HG03520 (cell line): ENCODE measurements around the gene TAP1.
A peak's percentile ranks its signal among the peaks of the same experiment; 100 is the strongest.
"Not testable (repeated sequence)": the region's sequence is repeated elsewhere in the genome, so short reads cannot be mapped to it uniquely, and the experiment has no call there.

Source experiments
- ATAC-seq: cut with Tn5 transposase; IDR thresholded peaks from one replicate; pipeline ENCODE4 v1.9.1; 2021; ENCODE audit warnings: mild to moderate bottlenecking, moderate library complexity; ENCODE audit not compliant: unreplicated experiment

TAP1 gene

GRCh38 chr6:32853541-32854375 is at the start of gene TAP1, which contains the start of gene PSMB9:
TSS of gene TAP1 (minus strand) at chr6:32853704. CDS start at chr6:32853636, 68 bp downstream.
TSS of gene PSMB9 (plus strand) at chr6:32854192. CDS start at chr6:32854230, 38 bp downstream.
- peak; percentile 80 for ATAC-seq

GRCh38 chr6:32895006-32895345 is 41.5 kb upstream of the TAP1 start:
- peak; percentile 6 for ATAC-seq

- peak; percentile 95 for ATAC-seq
Measured at GRCh38 chr6:32894085-32895005, 40.8 kb upstream of the TAP1 start.

GRCh38 chr6:32890831-32891230 is 37.3 kb upstream of the TAP1 start:
- no peak for ATAC-seq

- no peak for ATAC-seq
Measured at GRCh38 chr6:32889533-32889932, 36.0 kb upstream of the TAP1 start.

GRCh38 chr6:32888576-32888975 is 35.1 kb upstream of the TAP1 start:
- no peak for ATAC-seq

- no peak for ATAC-seq
Measured at GRCh38 chr6:32887616-32888015, 34.1 kb upstream of the TAP1 start.

- ATAC-seq = no peak
Measured at GRCh38 chr6:32886681-32887383, 33.3 kb upstream of the TAP1 start.

- no peak for ATAC-seq
Measured at GRCh38 chr6:32885698-32886286, 32.3 kb upstream of the TAP1 start.

GRCh38 chr6:32883789-32884188 is 30.3 kb upstream of the TAP1 start:
- no peak for ATAC-seq

GRCh38 chr6:32882879-32883250 is 29.4 kb upstream of the TAP1 start:
- no peak for ATAC-seq

GRCh38 chr6:32880962-32881361 is 27.5 kb upstream of the TAP1 start:
- not testable (repeated sequence) for ATAC-seq

- ATAC-seq = no peak
Measured at GRCh38 chr6:32879691-32880090, 26.2 kb upstream of the TAP1 start.

- ATAC-seq = no peak
Measured at GRCh38 chr6:32876603-32877002, 23.1 kb upstream of the TAP1 start.

GRCh38 chr6:32873947-32874346 is 20.4 kb upstream of the TAP1 start:
- not testable (repeated sequence) for ATAC-seq

- ATAC-seq = no peak
Measured at GRCh38 chr6:32868257-32868788, 14.8 kb upstream of the TAP1 start.

- no peak for ATAC-seq
Measured at GRCh38 chr6:32867554-32868256, 14.2 kb upstream of the TAP1 start.

GRCh38 chr6:32867022-32867477 is 13.5 kb upstream of the TAP1 start:
- no peak for ATAC-seq

GRCh38 chr6:32865724-32866443 is 12.4 kb upstream of the TAP1 start:
- ATAC-seq = no peak
